ENCODE measurements around the gene PLCB4.

DNA sequence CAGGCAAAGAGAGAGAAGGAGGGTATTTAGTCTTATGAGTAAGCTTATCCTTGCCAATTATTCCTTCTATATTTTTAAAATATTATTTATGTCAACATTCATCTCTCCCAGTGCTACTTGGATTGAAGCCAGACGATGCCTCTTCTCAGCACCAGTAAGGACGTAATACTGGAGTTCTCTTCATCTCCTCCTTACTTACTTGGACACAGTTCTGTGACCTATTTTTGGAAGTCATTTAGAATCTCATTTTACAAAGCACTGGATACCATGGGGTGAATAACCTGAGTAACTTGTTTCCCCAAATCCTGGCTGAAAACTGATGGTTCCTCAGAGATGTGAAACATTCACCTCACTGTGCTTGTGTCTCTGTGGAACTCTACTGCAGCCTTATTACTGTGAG, 308.1 kb downstream of the PLCB4 start:
- TF ChIP-seq CTCF (conservative IDR thresholded peaks at IDR 0.05; ENCODE audit: low read length) (no peak), EZH2phosphoT487 (IDR thresholded peaks at IDR 0.05; ENCODE audit: borderline replicate concordance, low read depth, low read length) (no peak)

Measured in OCI-LY7 (cell line).